Measurements from ENCODE around the gene MYB.

DNA sequence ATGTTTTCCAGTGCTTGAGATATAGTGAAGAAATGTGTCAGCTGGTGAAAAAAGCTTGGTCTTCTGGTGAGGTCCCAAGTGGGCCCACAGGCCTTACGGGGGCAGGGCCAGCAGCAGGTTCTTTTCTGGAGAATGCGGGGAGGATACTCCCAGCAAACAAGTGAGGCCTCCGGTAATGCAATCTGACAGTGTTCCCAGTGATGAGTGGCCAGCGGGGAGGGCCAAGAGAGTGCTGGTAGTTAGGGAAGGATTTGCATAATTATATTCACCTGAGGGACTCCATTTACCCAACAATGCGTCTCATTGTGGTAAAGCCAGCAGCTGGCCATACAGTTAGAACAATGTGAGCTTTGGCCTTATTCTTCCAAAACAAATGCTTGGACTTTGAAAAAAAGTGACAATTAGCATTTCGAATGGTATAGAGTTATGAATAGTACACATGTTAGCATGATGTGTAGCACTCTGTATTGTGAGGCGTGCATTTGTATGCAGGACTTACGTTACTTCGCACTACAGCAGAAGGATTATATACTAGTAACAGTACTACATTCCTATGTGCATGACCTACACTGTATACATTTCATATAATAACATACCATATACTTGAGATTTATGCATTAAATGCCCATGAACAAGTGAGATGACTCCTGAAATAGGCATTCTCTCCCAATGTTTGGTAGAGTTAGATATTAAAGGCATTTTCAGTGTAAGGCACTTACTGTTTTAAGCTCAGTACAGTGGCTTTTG, 69.8 kb downstream of the MYB start:
- TF ChIP-seq EZH2 (IDR thresholded peaks at IDR 0.05) (no peak), TCF7L2 (IDR thresholded peaks at IDR 0.05; ENCODE audit: borderline replicate concordance, extremely low read depth, insufficient read depth, insufficient read length) (no peak), ZBTB33 (IDR thresholded peaks at IDR 0.05; ENCODE audit: extremely low read depth, insufficient replicate concordance, low read length) (no peak), CTCF (IDR thresholded peaks at IDR 0.05 in 2 of 3, conservative IDR thresholded peaks at IDR 0.05 in 1 of 3; ENCODE audit: borderline replicate concordance in 1 of 3, insufficient read depth in 1 of 3, low read depth in 2 of 3, low read length in 2 of 3) (no peak), POLR2AphosphoS5 (IDR thresholded peaks at IDR 0.05; ENCODE audit: low read depth, low read length) (no peak), ZFX (IDR thresholded peaks at IDR 0.05) (no peak)
